HepG2 (cell line): Measurements from ENCODE around the gene PCIF1. TPM values are rescaled to one million over a fixed set of nuclear protein-coding genes. Genes with fewer than 3 reads are reported as not detected.

Experiments used
- ELK4 ChIP-seq: sonication (generic); formaldehyde crosslinking; IDR thresholded peaks from 2 replicates; pipeline ENCODE4 v1.9.0; 2021; ENCODE audit warnings: missing genetic modification reagents, borderline replicate concordance
- FIP1L1 ChIP-seq: fragments of 200-400 bp; formaldehyde crosslinking; IDR thresholded peaks from 2 replicates; pipeline ENCODE4 v1.6.1; 2018; ENCODE audit warnings: low read depth, mild to moderate bottlenecking, low read length, moderate library complexity, borderline replicate concordance; ENCODE audit not compliant: insufficient read depth
- FOXP4 ChIP-seq: sonication (generic); formaldehyde crosslinking; IDR thresholded peaks from 2 replicates; pipeline ENCODE4 v1.4.0; 2020; ENCODE audit warnings: missing genetic modification reagents
- GATAD2A ChIP-seq: IDR thresholded peaks from 2 replicates; pipeline ENCODE4 v1.6.1; 2016
- GPN1 ChIP-seq: sonication (generic); formaldehyde crosslinking; IDR thresholded peaks from 2 replicates; pipeline ENCODE4 v1.5.1; 2020; ENCODE audit warnings: missing genetic modification reagents, borderline replicate concordance
- HBP1 ChIP-seq: IDR thresholded peaks from 2 replicates; pipeline ENCODE4 v1.6.1; 2016; ENCODE audit warnings: low read depth, control low read depth
- KLF9 ChIP-seq: IDR thresholded peaks from 2 replicates; pipeline ENCODE4 v1.6.1; 2016; ENCODE audit warnings: low read depth
- KMT2B ChIP-seq: IDR thresholded peaks from 2 replicates; pipeline ENCODE4 v1.6.1; 2016; ENCODE audit warnings: missing genetic modification reagents, missing compliant biosample characterization
- MAFG ChIP-seq: sonication (generic); formaldehyde crosslinking; IDR thresholded peaks from 2 replicates; pipeline ENCODE4 v1.5.1; 2020; ENCODE audit warnings: mild to moderate bottlenecking, missing genetic modification reagents
- MAZ ChIP-seq, 2 experiments: sonication (generic) in 1 of 2; formaldehyde crosslinking in 1 of 2; IDR thresholded peaks; 2 replicates each; pipeline versions ENCODE4 v1.5.0 to v1.6.1; 2012 to 2020; ENCODE audit warnings: low read depth in 2 of 2, mild to moderate bottlenecking in 2 of 2, borderline replicate concordance in 1 of 2, improper control_type of control experiment in 1 of 2, low read length in 1 of 2, missing genetic modification reagents in 1 of 2, moderate library complexity in 1 of 2
- MTA3 ChIP-seq: sonication (generic); formaldehyde crosslinking; IDR thresholded peaks from 2 replicates; pipeline ENCODE4 v1.4.0; 2020; ENCODE audit warnings: missing genetic modification reagents
- TIGD3 ChIP-seq: sonication (generic); formaldehyde crosslinking; IDR thresholded peaks from 2 replicates; pipeline ENCODE4 v1.5.1; 2020; ENCODE audit warnings: mild to moderate bottlenecking, missing genetic modification reagents, borderline replicate concordance
- ZBTB10 ChIP-seq: sonication (generic); formaldehyde crosslinking; IDR thresholded peaks from 2 replicates; pipeline ENCODE4 v1.4.0; 2020; ENCODE audit warnings: missing genetic modification reagents, borderline replicate concordance
- ZFP62 ChIP-seq: sonication (generic); formaldehyde crosslinking; IDR thresholded peaks from 2 replicates; pipeline ENCODE4 v1.4.0; 2020; ENCODE audit warnings: missing genetic modification reagents
- ZFP90 ChIP-seq: sonication (generic); formaldehyde crosslinking; IDR thresholded peaks from 2 replicates; pipeline ENCODE4 v1.8.0; 2022; ENCODE audit warnings: missing genetic modification reagents, mild to moderate bottlenecking, inconsistent platforms, borderline replicate concordance
- ZFY ChIP-seq: sonication (generic); formaldehyde crosslinking; IDR thresholded peaks from 2 replicates; pipeline ENCODE4 v1.4.0; 2020; ENCODE audit warnings: missing genetic modification reagents
- ZNF382 ChIP-seq: sonication (generic); formaldehyde crosslinking; IDR thresholded peaks from 2 replicates; pipeline ENCODE4 v1.5.0; 2020; ENCODE audit warnings: missing genetic modification reagents, mild to moderate bottlenecking, borderline replicate concordance
- ZNF44 ChIP-seq: sonication (generic); formaldehyde crosslinking; IDR thresholded peaks from 2 replicates; pipeline ENCODE4 v1.5.1; 2020; ENCODE audit warnings: mild to moderate bottlenecking, missing genetic modification reagents
- ZNF501 ChIP-seq: sonication (generic); formaldehyde crosslinking; IDR thresholded peaks from 2 replicates; pipeline ENCODE4 v1.5.1; 2020; ENCODE audit warnings: mild to moderate bottlenecking, moderate library complexity, missing genetic modification reagents
- ZNF709 ChIP-seq: sonication (generic); formaldehyde crosslinking; IDR thresholded peaks from 2 replicates; pipeline ENCODE4 v1.5.0; 2020; ENCODE audit warnings: mild to moderate bottlenecking, missing genetic modification reagents
- polyA plus RNA-seq, 8 experiments: library from polyadenylated mRNA; depleted of rRNA in 3 of 8; stranded (reverse) in 7 of 8; unstranded in 1 of 8; fragments of >200 nt; fragmentation: Illumina TruSeq in 4 of 8; extraction: Trizol in 4 of 8; gene quantifications; 2 replicates each; pipeline versions ENCODE4 v1.2.1 to v1.2.3, GENCODE V29; 2011 to 2016; ENCODE audit warnings: low read depth in 4 of 8, missing spikeins in 1 of 8, mixed read lengths in 1 of 8; ENCODE audit not compliant: insufficient read depth in 1 of 8
- total RNA-seq, 5 experiments: library from RNA; depleted of rRNA; stranded (reverse); fragments of >200 nt; fragmentation: Illumina TruSeq; extraction: Trizol; gene quantifications; 2 replicates each; pipeline ENCODE4 v1.2.3, GENCODE V29; 2016; ENCODE audit warnings: low read depth in 1 of 5

Gene PCIF1
- total and polyA plus RNA-seq, 2 of the 13 experiments (the other 11 are each of a cell fraction or from before 2014, with no cell fraction given) = 20.9 to 24.4 TPM

GRCh38 chr20:45920462-45921336 lies 13.8 kb upstream of the PCIF1 start (continued):
- TF ChIP-seq FOXP4 (no peak), ZNF44 (no peak), ZFP62 (no peak), GPN1 (CRISPR knock-in tag) (no peak), HBP1 (no peak), MAZ (IDR thresholded peaks at IDR 0.05; ENCODE audit: borderline replicate concordance, low read depth, low read length) (no peak), MAZ (CRISPR knock-in tag; IDR thresholded peaks at IDR 0.05; ENCODE audit: low read depth) (no peak), MTA3 (CRISPR knock-in tag) (no peak), ZFY (CRISPR knock-in tag) (no peak), ZBTB10 (no peak), ELK4 (no peak), ZNF709 (CRISPR knock-in tag) (no peak), ZNF501 (peak; percentile 53; the same call in 1 of the 2 replicates), TIGD3 (no peak), MAFG (CRISPR knock-in tag) (no peak), FIP1L1 (no peak), ZFP90 (CRISPR knock-in tag) (0 out of 2 replicates have a peak, but pooled peaks have one; percentile 60), ZNF382 (CRISPR knock-in tag) (no peak), GATAD2A (peak; percentile 53), KMT2B (no peak), KLF9 (CRISPR knock-in tag) (no peak)
